Erythroblast (primary cell): ENCODE measurements around the gene CHRNB2.

Experiments used
- GATA1 ChIP-seq: IDR thresholded peaks from 2 replicates; pipeline ENCODE4 v1.6.1; 2011; ENCODE audit warnings: low read depth, mild to moderate bottlenecking, control low read depth, low read length, moderate library complexity
- POLR2A ChIP-seq: IDR thresholded peaks from 2 replicates; pipeline ENCODE4 v1.6.1; 2011; ENCODE audit warnings: mild to moderate bottlenecking, low read length

GRCh38 chr1:154553056-154554030 lies 14.2 kb upstream of the CHRNB2 start:
- TF ChIP-seq POLR2A = no peak
- no peak for TF ChIP-seq GATA1
